OCI-M1 (cell line): ENCODE measurements around the gene CAV2.

Experiments used
- DNase-seq: peaks from one replicate; lab custom pipeline; 2025; lab: John Stamatoyannopoulos, UW

Gene CAV2

GRCh38 chr7:116524609-116525297 is 25.2 kb downstream of the CAV2 start, which contains the start of gene CAV1:
Gene CAV1 (plus strand): TSS chr7:116525036. CDS start chr7:116525063, 27 bp downstream.
- peak; percentile 19 for DNase-seq

DNA sequence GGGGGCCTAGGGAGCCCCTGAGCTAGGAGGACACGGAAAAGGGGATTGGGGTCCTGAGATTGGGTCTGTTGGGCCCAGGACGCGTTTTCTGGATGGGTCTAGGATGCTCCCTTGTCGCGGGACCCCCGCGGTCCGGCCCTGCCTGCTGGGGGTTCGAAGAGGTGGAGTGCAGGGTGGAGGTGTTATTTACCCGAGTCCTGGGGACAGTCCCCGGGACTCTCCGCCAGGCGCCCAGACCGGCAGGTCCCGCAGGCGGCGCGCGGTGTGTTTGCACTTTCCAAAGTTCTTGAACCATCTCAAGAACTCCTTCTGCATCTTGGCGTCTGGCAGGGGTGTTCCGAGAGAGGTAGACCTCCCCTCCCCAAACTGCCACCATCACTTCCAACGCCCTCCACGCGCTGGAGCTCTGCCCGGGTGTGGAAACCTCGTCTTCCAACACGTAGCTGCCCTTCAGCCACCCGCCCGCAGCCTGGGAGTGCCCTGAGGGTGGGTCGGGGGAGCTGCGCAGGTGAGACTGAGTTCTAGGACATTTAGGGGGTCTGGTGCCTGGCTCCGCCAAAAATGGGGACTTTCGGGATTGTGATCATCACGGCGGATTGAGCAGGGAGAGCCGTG is 25.9 kb downstream of the CAV2 start:
- no peak for DNase-seq

DNA sequence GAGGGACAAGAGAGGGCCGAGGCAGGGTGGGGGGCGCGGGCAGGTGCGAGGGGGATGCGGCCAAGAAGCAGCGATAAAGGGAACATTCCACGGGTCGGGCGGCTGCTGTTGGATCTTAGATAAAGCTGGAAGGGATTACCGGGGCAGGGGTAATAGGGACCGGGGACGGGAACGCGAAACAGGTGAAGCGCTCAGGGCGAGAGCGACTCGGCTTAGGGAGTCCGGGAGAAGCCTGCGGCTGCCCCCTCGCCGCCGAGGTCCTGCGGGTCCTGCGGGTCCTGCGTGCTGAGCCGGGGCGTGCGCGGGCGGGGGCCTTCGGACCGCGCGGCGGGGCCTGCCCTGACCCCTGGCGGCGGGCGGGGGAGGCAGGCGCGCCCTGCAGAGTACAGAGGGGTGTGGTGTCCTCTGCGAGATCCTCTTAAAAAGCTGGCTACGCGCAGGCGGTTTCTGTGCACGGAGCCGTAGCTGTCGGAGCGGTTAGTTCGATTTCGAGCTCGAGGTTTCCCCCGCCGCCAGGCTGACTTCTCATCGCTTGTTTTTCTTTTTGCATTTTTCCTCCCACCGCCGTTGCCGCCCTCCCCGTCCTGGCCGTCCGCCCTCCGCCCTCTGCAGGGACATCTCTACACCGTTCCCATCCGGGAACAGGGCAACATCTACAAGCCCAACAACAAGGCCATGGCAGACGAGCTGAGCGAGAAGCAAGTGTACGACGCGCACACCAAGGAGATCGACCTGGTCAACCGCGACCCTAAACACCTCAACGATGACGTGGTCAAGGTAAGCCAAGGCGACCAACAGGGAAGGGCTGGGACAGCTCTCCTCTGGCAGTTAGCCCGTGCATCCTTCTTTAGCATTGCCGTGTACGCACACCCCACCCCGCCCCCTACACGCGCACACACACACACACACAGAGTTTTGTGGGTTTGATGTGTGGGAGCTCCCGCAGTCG is 26.6 kb downstream of the CAV2 start:
- DNase-seq, result peak; percentile 76

DNA sequence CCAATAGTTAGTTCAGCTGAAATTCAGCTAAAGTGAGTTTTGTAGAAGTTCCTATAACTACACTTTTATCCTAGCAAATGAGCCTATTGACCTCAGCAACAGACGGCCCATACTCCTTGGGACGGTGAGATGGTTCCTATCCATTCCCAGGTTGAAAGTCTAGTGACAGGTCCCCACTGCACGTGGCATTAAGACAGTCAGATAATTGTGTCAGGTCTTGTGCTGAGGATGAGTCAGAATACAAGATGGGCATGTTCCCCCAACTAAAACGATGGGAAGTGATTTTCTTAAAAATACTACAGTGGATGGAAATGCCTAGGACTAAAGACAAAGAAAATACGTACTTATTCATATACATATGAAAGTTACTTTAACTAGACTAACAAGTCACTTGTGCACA is 27.4 kb downstream of the CAV2 start:
- no peak for DNase-seq

- DNase-seq, result peak; percentile 54
Measured at GRCh38 chr7:116527521-116527920, 28.0 kb downstream of the CAV2 start.

DNA sequence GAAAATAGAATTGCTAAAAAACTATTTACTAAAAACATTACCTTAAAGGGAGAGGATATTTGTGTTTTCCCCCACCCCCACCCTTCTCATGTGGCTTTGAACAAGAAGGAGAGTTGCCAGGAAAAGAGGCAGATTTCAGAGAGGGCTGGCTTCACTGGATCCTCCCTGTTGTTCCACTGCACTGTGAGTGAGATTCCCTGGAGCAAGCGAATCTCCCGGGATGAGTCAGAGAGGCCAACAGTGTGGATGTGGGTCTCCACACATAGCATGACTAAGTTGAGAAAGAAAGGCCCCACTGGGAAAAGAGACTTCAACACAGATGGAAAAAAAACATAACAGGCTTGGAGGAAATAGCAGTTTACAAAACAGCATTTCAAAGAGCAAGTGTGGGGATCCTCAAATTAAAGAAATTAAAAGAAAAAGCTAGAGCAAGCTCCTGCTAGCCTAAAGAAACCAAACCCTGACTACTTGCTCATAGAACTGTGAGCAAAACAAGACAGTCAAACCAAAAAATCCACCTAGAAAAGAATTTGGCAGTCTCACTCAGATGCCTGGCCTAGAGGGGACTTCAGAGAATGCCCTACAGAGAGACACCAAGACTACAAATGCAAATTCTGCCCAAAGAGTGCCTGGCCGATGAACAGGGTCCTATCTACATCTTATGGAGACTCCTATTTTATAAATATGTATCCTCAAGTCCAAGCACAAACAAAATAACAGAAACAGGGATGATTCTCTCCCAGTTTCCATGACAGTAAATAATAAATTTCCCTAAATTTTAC is 28.7 kb downstream of the CAV2 start:
- DNase-seq, result no peak

GRCh38 chr7:116529250-116529649 is 29.7 kb downstream of the CAV2 start:
- no peak for DNase-seq

GRCh38 chr7:116530107-116530820 is 30.7 kb downstream of the CAV2 start:
- DNase-seq, result no peak

DNA sequence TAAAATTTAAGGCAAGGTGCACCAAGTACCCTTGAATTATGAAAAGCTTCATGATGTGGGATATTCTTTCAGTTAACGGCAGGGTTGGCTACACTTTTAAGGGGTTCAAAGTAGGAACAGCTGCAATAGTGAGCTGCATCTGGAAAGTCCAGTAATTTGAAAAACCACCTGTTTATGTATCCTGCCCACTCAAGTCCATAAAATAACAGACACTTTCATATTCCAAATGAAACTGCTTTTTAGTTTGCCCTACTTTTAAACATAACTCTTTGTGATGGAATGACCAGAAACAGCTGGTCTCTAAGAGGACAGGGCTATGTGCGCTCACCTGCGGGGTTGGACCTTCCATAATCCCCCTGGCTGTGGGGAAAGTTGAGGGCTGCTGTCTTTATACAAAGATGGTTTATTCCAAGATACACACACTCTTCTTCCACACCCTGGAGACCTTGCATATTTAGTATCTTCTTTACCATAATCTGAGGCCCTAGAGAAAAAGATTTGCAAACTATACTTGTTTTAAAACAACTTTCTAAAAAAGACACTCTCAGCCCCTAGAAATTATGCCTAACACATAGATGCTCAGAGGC is 32.7 kb downstream of the CAV2 start:
- no peak for DNase-seq

DNA sequence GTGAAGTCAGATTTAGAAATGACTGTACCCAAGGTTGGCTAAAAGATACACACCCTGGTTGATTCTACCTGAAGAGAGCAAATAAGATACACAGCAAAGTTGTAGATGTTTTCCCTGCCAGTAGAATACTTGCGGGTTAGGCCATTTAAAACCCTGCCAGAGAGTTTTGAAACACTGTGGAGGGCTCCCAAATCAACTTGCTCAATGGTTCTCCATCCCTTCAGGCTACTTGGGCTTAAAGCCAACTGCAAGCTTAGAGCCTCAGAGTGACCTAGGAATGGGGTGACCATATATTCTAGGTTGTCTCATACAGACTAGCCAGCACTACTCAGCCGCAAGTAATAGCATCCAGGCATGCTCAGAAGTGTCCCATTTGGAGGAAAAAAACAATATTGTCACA is 35.3 kb downstream of the CAV2 start:
- no peak for DNase-seq

DNA sequence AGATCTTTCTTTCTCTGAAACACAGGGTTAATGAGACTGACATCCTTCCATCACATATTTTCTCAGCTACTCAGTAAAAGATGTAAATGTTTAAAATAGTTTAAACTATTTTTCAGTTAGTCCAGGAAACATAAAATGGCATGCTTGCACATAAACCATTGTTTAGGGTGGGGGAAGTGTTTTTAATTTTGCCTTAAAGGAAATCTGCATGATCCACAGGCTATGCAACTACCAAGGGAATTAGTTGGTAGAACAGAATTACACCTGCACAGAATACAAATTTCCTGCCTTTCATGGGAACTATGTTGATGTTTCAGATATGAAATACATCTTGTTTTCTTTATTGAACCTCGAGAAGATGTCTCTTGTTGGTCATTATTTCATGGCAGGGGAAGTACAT is 35.9 kb downstream of the CAV2 start:
- DNase-seq, result no peak

DNA sequence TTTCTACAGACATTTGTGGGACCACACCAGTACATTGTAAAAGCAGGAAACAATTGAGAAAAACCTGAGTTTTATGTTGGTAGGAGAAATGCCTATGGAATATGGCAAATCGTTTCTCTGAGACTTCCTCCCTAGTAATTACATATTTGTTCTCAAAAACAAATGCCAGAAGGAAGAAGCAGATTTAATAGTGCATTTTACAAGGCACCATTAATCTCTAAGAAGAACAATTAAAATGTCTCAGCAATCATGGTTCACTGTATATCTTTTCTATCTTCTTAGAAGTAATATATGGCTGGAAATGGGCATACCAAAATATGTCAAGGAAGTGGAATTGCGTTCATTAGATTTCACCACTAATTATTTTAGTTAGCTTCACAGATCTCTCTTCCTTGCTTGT is 38.6 kb downstream of the CAV2 start:
- DNase-seq, result no peak

DNA sequence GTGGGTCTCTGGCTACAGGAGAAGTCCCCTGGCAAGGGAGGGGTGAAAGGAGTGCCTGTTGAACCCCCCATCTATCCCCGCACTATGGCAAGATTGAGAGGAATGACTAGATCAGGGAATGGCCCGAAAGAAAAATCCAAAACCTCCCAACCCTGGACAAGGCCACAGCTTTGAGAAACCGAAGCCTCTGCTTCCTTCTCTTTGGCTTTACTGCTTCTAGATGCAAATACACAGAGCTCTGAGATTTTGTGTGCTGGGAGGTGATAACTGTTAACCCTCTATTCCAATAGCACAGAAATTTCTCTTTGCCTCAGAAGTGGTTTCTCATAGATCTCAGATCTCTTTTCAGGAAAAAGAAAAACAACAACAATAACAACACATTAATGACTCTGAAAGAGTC is 40.3 kb downstream of the CAV2 start:
- no peak for DNase-seq

DNA sequence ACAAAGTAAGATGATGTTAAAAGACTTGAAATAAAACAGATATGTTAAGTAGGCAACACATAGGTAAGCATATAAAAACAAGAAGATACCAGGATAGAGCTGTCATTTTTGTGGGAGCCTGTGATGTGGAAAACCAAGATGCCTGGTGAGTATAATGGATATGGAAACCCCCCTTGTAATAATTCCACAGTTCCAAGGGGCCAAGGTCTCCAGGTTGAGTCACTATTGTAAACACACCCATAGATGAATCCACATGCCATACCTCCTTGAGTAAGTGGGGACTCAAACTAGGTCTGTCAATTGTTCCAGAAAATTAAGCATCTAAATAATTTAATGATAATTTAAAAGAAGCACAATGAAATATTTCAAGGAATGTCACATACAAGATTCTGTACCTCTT is 41.2 kb downstream of the CAV2 start:
- no peak for DNase-seq

- no peak for DNase-seq
Measured at GRCh38 chr7:116541951-116542350, 42.4 kb downstream of the CAV2 start.

- no peak for DNase-seq
Measured at GRCh38 chr7:116542618-116543017, 43.1 kb downstream of the CAV2 start.

DNA sequence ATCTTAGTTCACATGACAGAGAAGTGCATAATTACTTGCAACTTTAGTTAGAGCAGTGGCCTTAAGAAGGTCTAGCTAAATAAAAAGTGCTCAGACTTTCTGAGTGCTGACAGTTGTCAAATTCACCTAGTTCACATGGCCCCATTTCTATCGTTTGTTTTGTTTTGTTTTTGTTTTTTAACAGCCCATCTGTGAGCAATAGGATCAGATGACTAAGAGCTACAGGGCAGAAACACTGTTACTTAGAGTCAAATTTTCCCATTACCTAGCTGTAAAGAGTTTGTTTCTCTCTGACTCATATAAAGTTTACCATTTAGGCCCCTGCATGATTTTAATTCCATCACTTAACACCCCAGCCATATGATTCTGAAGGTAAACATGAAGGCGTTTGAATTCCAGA is 44.1 kb downstream of the CAV2 start:
- no peak for DNase-seq

DNA sequence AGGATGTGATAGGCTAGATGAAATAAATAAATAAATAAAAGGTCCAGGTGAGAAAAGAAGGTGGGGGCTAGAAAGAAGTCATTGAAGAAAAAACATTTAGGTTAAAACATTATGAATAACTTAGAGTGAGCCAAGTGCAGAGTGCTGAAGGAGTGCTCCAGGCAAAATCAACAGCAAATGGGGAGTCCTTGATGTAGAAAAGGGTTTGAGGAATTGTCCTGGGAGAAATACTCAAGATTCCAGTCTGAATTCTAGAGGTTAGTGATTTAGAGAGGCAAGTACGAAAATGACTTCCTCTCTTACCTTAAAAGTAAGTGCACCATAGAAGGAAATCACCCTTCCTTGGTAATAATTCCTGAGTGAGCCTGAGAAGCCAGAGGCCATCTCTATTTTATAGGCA is 44.9 kb downstream of the CAV2 start:
- DNase-seq, result no peak

- no peak for DNase-seq
Measured at GRCh38 chr7:116545411-116545993, 46.0 kb downstream of the CAV2 start.

DNA sequence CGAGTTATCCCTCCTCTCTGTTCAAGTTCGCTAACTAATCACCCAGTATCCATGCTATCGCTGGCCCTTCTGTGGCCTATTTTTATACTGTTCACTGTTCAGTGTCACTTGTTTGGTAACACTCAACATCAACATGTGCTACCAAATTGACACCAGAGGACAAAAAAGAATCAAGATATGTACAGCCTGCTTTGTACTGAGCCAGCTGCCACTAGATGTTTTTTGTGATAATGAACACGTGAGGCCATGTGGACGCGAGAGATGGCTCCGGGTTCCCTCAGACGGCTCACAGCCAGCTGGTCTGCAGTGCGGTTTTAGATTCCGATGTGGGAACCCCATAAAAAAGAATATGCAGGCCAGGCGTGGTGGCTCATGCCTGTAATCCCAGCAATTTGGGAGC is 46.5 kb downstream of the CAV2 start:
- no peak for DNase-seq

DNA sequence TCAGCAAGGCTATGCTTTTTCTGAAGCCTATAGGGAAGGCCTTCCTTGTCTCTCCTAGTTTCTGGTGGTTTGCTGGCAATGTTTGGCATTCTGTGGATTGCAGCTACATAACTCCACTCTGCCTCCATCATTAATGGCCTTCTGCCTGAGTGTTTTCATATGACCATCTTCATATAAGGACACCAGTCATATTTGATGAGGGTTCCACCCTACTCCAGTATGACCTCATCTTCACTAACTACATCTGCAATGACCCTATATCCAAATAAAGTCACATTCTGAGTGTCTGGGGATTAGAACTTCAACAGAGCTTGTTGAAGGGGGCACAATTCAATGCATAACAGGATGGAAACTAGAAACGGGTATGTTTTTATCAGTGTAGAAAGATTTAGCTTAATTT is 47.4 kb downstream of the CAV2 start:
- no peak for DNase-seq
